Measurements from ENCODE around the gene DYSF.
"Not testable (repeated sequence)": the region's sequence is repeated elsewhere in the genome, so short reads cannot be mapped to it uniquely, and the experiment has no call there.

DYSF gene

GRCh38 chr2:71647356-71647755, 194.0 kb downstream of the DYSF start:
- WGBS, 2 experiments: 91% methylated on average over 1 of the region's 1 CpG; no CpG with 5 or more reads in 1 of the 2 experiments
- no peaks in the 10 kb centered on the region for H3K4me1 ChIP-seq (ENCODE audit: control insufficient read depth, insufficient read depth, low read length)
- H3K27me3 ChIP-seq (ENCODE audit: control insufficient read depth, insufficient read depth, low read length, poor library complexity, severe bottlenecking): no peaks in the 10 kb centered on the region
- H3K27ac ChIP-seq (ENCODE audit: insufficient read depth, low read depth, low read length, poor library complexity, severe bottlenecking): no peak overlapping the region
- no peaks in the 10 kb centered on the region for H3K36me3 ChIP-seq (ENCODE audit: control insufficient read depth, insufficient read depth, low read length)
- H3K9me3 ChIP-seq (ENCODE audit: control insufficient read depth, low read length): no peaks in the 10 kb centered on the region
- H3K4me3 ChIP-seq (ENCODE audit: insufficient read depth, low read depth, low read length): no peak overlapping the region

GRCh38 chr2:71655498-71655897, 202.1 kb downstream of the DYSF start:
- Histone ChIP-seq H3K27ac (ENCODE audit: insufficient read depth, low read depth, low read length, poor library complexity, severe bottlenecking) (no peak overlapping the region), H3K36me3 (ENCODE audit: control insufficient read depth, insufficient read depth, low read length) (no peaks in the 10 kb centered on the region), H3K9me3 (ENCODE audit: control insufficient read depth, low read length) (no peaks in the 10 kb centered on the region), H3K4me3 (ENCODE audit: insufficient read depth, low read depth, low read length) (no peak overlapping the region), H3K27me3 (ENCODE audit: control insufficient read depth, insufficient read depth, low read length, poor library complexity, severe bottlenecking) (no peaks in the 10 kb centered on the region), H3K4me1 (ENCODE audit: control insufficient read depth, insufficient read depth, low read length) (no peaks in the 10 kb centered on the region)
- WGBS, 2 experiments: 89 to 94% methylated on average over 2 of the region's 2 CpGs

GRCh38 chr2:71658256-71658655, 204.9 kb downstream of the DYSF start:
- H3K4me1 ChIP-seq (ENCODE audit: control insufficient read depth, insufficient read depth, low read length); H3K27ac ChIP-seq (ENCODE audit: insufficient read depth, low read depth, low read length, poor library complexity, severe bottlenecking); H3K9me3 ChIP-seq (ENCODE audit: control insufficient read depth, low read length); H3K27me3 ChIP-seq (ENCODE audit: control insufficient read depth, insufficient read depth, low read length, poor library complexity, severe bottlenecking); H3K4me3 ChIP-seq (ENCODE audit: insufficient read depth, low read depth, low read length); H3K36me3 ChIP-seq (ENCODE audit: control insufficient read depth, insufficient read depth, low read length): not testable (repeated sequence)
- 64 to 65% methylated on average over 2 of the region's 2 CpGs for WGBS, 2 experiments

- H3K27ac ChIP-seq (ENCODE audit: insufficient read depth, low read depth, low read length, poor library complexity, severe bottlenecking): no peak overlapping the region
- no peaks in the 10 kb centered on the region for H3K27me3 ChIP-seq (ENCODE audit: control insufficient read depth, insufficient read depth, low read length, poor library complexity, severe bottlenecking)
- no peaks in the 10 kb centered on the region for H3K36me3 ChIP-seq (ENCODE audit: control insufficient read depth, insufficient read depth, low read length)
- 86 to 91% methylated on average over 3 of the region's 3 CpGs for WGBS, 2 experiments
- H3K4me1 ChIP-seq (ENCODE audit: control insufficient read depth, insufficient read depth, low read length): no peaks in the 10 kb centered on the region
- no peaks in the 10 kb centered on the region for H3K9me3 ChIP-seq (ENCODE audit: control insufficient read depth, low read length)
- H3K4me3 ChIP-seq (ENCODE audit: insufficient read depth, low read depth, low read length): no peak overlapping the region
Measured at GRCh38 chr2:71658771-71659170, 205.4 kb downstream of the DYSF start.

- no peak overlapping the region for H3K27ac ChIP-seq (ENCODE audit: insufficient read depth, low read depth, low read length, poor library complexity, severe bottlenecking)
- no peaks in the 10 kb centered on the region for H3K4me1 ChIP-seq (ENCODE audit: control insufficient read depth, insufficient read depth, low read length)
- H3K4me3 ChIP-seq (ENCODE audit: insufficient read depth, low read depth, low read length): no peak overlapping the region
- WGBS, 2 experiments: 80 to 87% methylated on average over 5 of the region's 5 CpGs
- H3K9me3 ChIP-seq (ENCODE audit: control insufficient read depth, low read length): no peaks in the 10 kb centered on the region
- H3K36me3 ChIP-seq (ENCODE audit: control insufficient read depth, insufficient read depth, low read length): no peaks in the 10 kb centered on the region
- H3K27me3 ChIP-seq (ENCODE audit: control insufficient read depth, insufficient read depth, low read length, poor library complexity, severe bottlenecking): no peaks in the 10 kb centered on the region
Measured at GRCh38 chr2:71659868-71660518, 206.6 kb downstream of the DYSF start.

GRCh38 chr2:71661782-71662181, 208.4 kb downstream of the DYSF start:
- H3K27me3 ChIP-seq (ENCODE audit: control insufficient read depth, insufficient read depth, low read length, poor library complexity, severe bottlenecking): no peaks in the 10 kb centered on the region
- no peaks in the 10 kb centered on the region for H3K4me1 ChIP-seq (ENCODE audit: control insufficient read depth, insufficient read depth, low read length)
- no peaks in the 10 kb centered on the region for H3K36me3 ChIP-seq (ENCODE audit: control insufficient read depth, insufficient read depth, low read length)
- H3K27ac ChIP-seq (ENCODE audit: insufficient read depth, low read depth, low read length, poor library complexity, severe bottlenecking): no peak overlapping the region
- H3K9me3 ChIP-seq (ENCODE audit: control insufficient read depth, low read length): no peaks in the 10 kb centered on the region
- WGBS, 2 experiments: 74 to 80% methylated on average over 3 of the region's 3 CpGs
- no peak overlapping the region for H3K4me3 ChIP-seq (ENCODE audit: insufficient read depth, low read depth, low read length)

- Histone ChIP-seq H3K27ac (ENCODE audit: insufficient read depth, low read depth, low read length, poor library complexity, severe bottlenecking) (no peak overlapping the region), H3K27me3 (ENCODE audit: control insufficient read depth, insufficient read depth, low read length, poor library complexity, severe bottlenecking) (no peaks in the 10 kb centered on the region), H3K9me3 (ENCODE audit: control insufficient read depth, low read length) (no peaks in the 10 kb centered on the region), H3K4me3 (ENCODE audit: insufficient read depth, low read depth, low read length) (no peak overlapping the region), H3K36me3 (ENCODE audit: control insufficient read depth, insufficient read depth, low read length) (no peaks in the 10 kb centered on the region), H3K4me1 (ENCODE audit: control insufficient read depth, insufficient read depth, low read length) (no peaks in the 10 kb centered on the region)
- WGBS, 2 experiments: 90 to 92% methylated on average over 18 of the region's 18 CpGs
Measured at GRCh38 chr2:71662665-71663394, 209.5 kb downstream of the DYSF start.

- Histone ChIP-seq H3K27me3 (ENCODE audit: control insufficient read depth, insufficient read depth, low read length, poor library complexity, severe bottlenecking) (no peaks in the 10 kb centered on the region), H3K27ac (ENCODE audit: insufficient read depth, low read depth, low read length, poor library complexity, severe bottlenecking) (no peak overlapping the region), H3K4me1 (ENCODE audit: control insufficient read depth, insufficient read depth, low read length) (no peaks in the 10 kb centered on the region), H3K36me3 (ENCODE audit: control insufficient read depth, insufficient read depth, low read length) (no peaks in the 10 kb centered on the region), H3K4me3 (ENCODE audit: insufficient read depth, low read depth, low read length) (no peak overlapping the region), H3K9me3 (ENCODE audit: control insufficient read depth, low read length) (no peaks in the 10 kb centered on the region)
- WGBS, 2 experiments: 90 to 91% methylated on average over 11 of the region's 11 CpGs
Measured at GRCh38 chr2:71664161-71664560, 210.8 kb downstream of the DYSF start.

GRCh38 chr2:71665168-71666093, 212.1 kb downstream of the DYSF start:
- Histone ChIP-seq H3K27ac (ENCODE audit: insufficient read depth, low read depth, low read length, poor library complexity, severe bottlenecking) (no peak overlapping the region), H3K9me3 (ENCODE audit: control insufficient read depth, low read length) (no peaks in the 10 kb centered on the region), H3K36me3 (ENCODE audit: control insufficient read depth, insufficient read depth, low read length) (no peaks in the 10 kb centered on the region), H3K4me1 (ENCODE audit: control insufficient read depth, insufficient read depth, low read length) (no peaks in the 10 kb centered on the region), H3K4me3 (ENCODE audit: insufficient read depth, low read depth, low read length) (no peak overlapping the region), H3K27me3 (ENCODE audit: control insufficient read depth, insufficient read depth, low read length, poor library complexity, severe bottlenecking) (no peaks in the 10 kb centered on the region)
- WGBS, 2 experiments: 94 to 95% methylated on average over 11 of the region's 11 CpGs

GRCh38 chr2:71666094-71666474, 212.7 kb downstream of the DYSF start:
- H3K27me3 ChIP-seq (ENCODE audit: control insufficient read depth, insufficient read depth, low read length, poor library complexity, severe bottlenecking): no peaks in the 10 kb centered on the region
- H3K27ac ChIP-seq (ENCODE audit: insufficient read depth, low read depth, low read length, poor library complexity, severe bottlenecking): no peak overlapping the region
- 89 to 90% methylated on average over 5 of the region's 5 CpGs for WGBS, 2 experiments
- no peaks in the 10 kb centered on the region for H3K9me3 ChIP-seq (ENCODE audit: control insufficient read depth, low read length)
- H3K36me3 ChIP-seq (ENCODE audit: control insufficient read depth, insufficient read depth, low read length): no peaks in the 10 kb centered on the region
- no peak overlapping the region for H3K4me3 ChIP-seq (ENCODE audit: insufficient read depth, low read depth, low read length)
- H3K4me1 ChIP-seq (ENCODE audit: control insufficient read depth, insufficient read depth, low read length): no peaks in the 10 kb centered on the region

All from ectodermal cell (in vitro differentiated cells).